HepG2 (cell line): ENCODE results near the gene GARIN3. TPM values are rescaled to one million over a fixed set of nuclear protein-coding genes. Genes with fewer than 3 reads are reported as not detected.

ENCODE experiments used
- BRCA1 ChIP-seq: sonication (generic); formaldehyde crosslinking; IDR thresholded peaks from 2 replicates; pipeline ENCODE4 v1.4.0; 2020; ENCODE audit warnings: missing genetic modification reagents
- EED ChIP-seq: sonication (generic); formaldehyde crosslinking; IDR thresholded peaks from 2 replicates; pipeline ENCODE4 v1.5.0; 2020; ENCODE audit warnings: mild to moderate bottlenecking, missing genetic modification reagents
- FOXC1 ChIP-seq: sonication (generic); formaldehyde crosslinking; IDR thresholded peaks from 2 replicates; pipeline ENCODE4 v1.8.0; 2022; ENCODE audit warnings: mild to moderate bottlenecking, missing genetic modification reagents, borderline replicate concordance
- FOXK1 ChIP-seq: sonication (generic); formaldehyde crosslinking; IDR thresholded peaks from 2 replicates; pipeline ENCODE4 v1.4.0; 2020; ENCODE audit warnings: low read depth, missing genetic modification reagents, borderline replicate concordance
- HNRNPL ChIP-seq: fragments of 200-400 bp; formaldehyde crosslinking; IDR thresholded peaks from 2 replicates; pipeline ENCODE4 v1.6.1; 2017; ENCODE audit warnings: mild to moderate bottlenecking, low read depth, low read length
- MAFF ChIP-seq: IDR thresholded peaks from 2 replicates; pipeline ENCODE4 v1.6.1; 2011; ENCODE audit warnings: low read depth, low read length, improper control_type of control experiment
- MXD1 ChIP-seq: sonication (generic); formaldehyde crosslinking; IDR thresholded peaks from 2 replicates; pipeline ENCODE4 v1.4.0; 2020; ENCODE audit warnings: mild to moderate bottlenecking, missing genetic modification reagents
- MYC ChIP-seq: sonication (generic); formaldehyde crosslinking; IDR thresholded peaks from 2 replicates; pipeline ENCODE4 v1.9.0; 2021; ENCODE audit warnings: missing genetic modification reagents, borderline replicate concordance
- MZF1 ChIP-seq: sonication (generic); formaldehyde crosslinking; IDR thresholded peaks from 2 replicates; pipeline ENCODE4 v1.8.1; 2023; ENCODE audit warnings: mild to moderate bottlenecking, missing genetic modification reagents, borderline replicate concordance
- NFKBIZ ChIP-seq: IDR thresholded peaks from 2 replicates; pipeline ENCODE4 v1.6.1; 2018; ENCODE audit warnings: missing genetic modification reagents, missing compliant biosample characterization
- SIN3A ChIP-seq: IDR thresholded peaks from 2 replicates; pipeline ENCODE4 v1.6.1; 2011; ENCODE audit warnings: low read depth, mild to moderate bottlenecking, control low read depth, low read length, borderline replicate concordance
- ZNF10 ChIP-seq: sonication (generic); formaldehyde crosslinking; IDR thresholded peaks from 2 replicates; pipeline ENCODE4 v1.4.0; 2020; ENCODE audit warnings: mild to moderate bottlenecking, low read depth, missing genetic modification reagents, borderline replicate concordance
- ZNF121 ChIP-seq: sonication (generic); formaldehyde crosslinking; IDR thresholded peaks from 2 replicates; pipeline ENCODE4 v1.5.0; 2020; ENCODE audit warnings: mild to moderate bottlenecking, missing genetic modification reagents
- ZNF317 ChIP-seq: sonication (generic); formaldehyde crosslinking; IDR thresholded peaks from 2 replicates; pipeline ENCODE4 v1.5.0; 2020; ENCODE audit warnings: mild to moderate bottlenecking, missing genetic modification reagents
- ZNF383 ChIP-seq: sonication (generic); formaldehyde crosslinking; IDR thresholded peaks from 2 replicates; pipeline ENCODE4 v1.4.0; 2020; ENCODE audit warnings: missing genetic modification reagents, mild to moderate bottlenecking, borderline replicate concordance
- ZNF556 ChIP-seq: sonication (generic); formaldehyde crosslinking; IDR thresholded peaks from 2 replicates; pipeline ENCODE4 v1.4.0; 2020; ENCODE audit warnings: mild to moderate bottlenecking, missing genetic modification reagents, borderline replicate concordance
- polyA plus RNA-seq, 8 experiments: library from polyadenylated mRNA; depleted of rRNA in 3 of 8; stranded (reverse) in 7 of 8; unstranded in 1 of 8; fragments of >200 nt; fragmentation: Illumina TruSeq in 4 of 8; extraction: Trizol in 4 of 8; gene quantifications; 2 replicates each; pipeline versions ENCODE4 v1.2.1 to v1.2.3, GENCODE V29; 2011 to 2016; ENCODE audit warnings: low read depth in 4 of 8, missing spikeins in 1 of 8, mixed read lengths in 1 of 8; ENCODE audit not compliant: insufficient read depth in 1 of 8
- total RNA-seq, 5 experiments: library from RNA; depleted of rRNA; stranded (reverse); fragments of >200 nt; fragmentation: Illumina TruSeq; extraction: Trizol; gene quantifications; 2 replicates each; pipeline ENCODE4 v1.2.3, GENCODE V29; 2016; ENCODE audit warnings: low read depth in 1 of 5
- TF ChIP-seq, protein P1 (sequence below): sonication (generic); formaldehyde crosslinking; IDR thresholded peaks from 2 replicates; pipeline ENCODE4 v1.8.1; 2022; ENCODE audit warnings: mild to moderate bottlenecking, missing genetic modification reagents
- TF ChIP-seq, protein P2 (sequence below): sonication (generic); formaldehyde crosslinking; IDR thresholded peaks from 2 replicates; pipeline ENCODE4 v1.8.1; 2022; ENCODE audit warnings: low read depth, mild to moderate bottlenecking, missing genetic modification reagents
- TF ChIP-seq, protein P3 (sequence below): IDR thresholded peaks from 2 replicates; pipeline ENCODE4 v1.6.1; 2016; ENCODE audit warnings: missing genetic modification reagents, missing compliant biosample characterization
- TF ChIP-seq, protein P4 (sequence below): sonication (generic); formaldehyde crosslinking; IDR thresholded peaks from 2 replicates; pipeline ENCODE4 v1.8.1; 2023; ENCODE audit warnings: mild to moderate bottlenecking, moderate library complexity, missing genetic modification reagents
- TF ChIP-seq, protein P5 (sequence below): sonication (generic); formaldehyde crosslinking; conservative IDR thresholded peaks from 2 replicates; pipeline ENCODE4 v1.8.0; 2022; ENCODE audit warnings: low read depth, missing genetic modification reagents

GARIN3 gene
- total and polyA plus RNA-seq, 2 of the 13 experiments (the other 11 are each of a cell fraction or from before 2014, with no cell fraction given), result not detected

DNA sequence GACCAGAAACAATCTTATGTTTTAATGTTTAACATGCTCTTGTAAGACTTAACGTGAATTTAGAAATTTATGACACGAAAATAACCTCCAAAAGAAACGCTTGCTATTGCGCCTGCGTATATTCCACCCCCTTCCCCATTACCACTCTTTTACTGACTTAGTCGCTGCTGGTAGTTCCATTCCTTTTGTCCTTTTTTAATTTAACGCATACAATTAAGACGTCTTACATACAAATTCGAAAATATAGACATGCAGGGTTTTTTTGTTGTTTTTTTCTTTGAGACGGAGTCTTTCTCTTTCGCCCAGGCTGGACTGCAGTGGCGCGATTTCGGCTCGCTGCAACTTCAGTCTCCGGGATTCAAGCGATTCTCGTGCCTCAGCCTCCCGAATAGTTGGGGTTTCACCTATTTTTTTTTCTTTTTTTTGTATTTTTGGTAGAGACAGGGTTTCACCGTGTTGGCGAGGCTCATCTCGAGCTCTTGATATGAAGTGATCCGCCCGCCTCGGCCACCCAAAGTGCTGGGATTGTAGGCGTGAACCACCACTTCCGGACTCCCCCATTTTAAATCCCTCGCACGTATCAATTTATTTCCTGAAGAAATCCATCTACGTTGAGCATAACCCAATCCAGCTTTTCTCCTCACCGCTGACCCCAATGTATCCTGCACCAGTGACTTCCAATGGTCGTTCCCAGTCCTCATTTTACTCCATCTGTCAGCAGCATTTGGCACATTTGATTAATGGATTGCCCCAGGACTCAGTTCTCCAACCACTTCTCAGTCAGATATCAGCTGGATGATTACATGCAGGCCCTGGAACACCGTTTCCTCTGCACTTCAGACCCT lies 22.7 kb downstream of the GARIN3 start (continued):
- TF ChIP-seq MZF1 (no peak), SIN3A (no peak), ZNF383 (CRISPR knock-in tag) (no peak), MXD1 (CRISPR knock-in tag) (no peak), MAFF (no peak), ZNF121 (CRISPR knock-in tag) (no peak), HNRNPL (no peak), FOXC1 (CRISPR knock-in tag) (no peak), BRCA1 (CRISPR knock-in tag) (0 out of 2 replicates have a peak, but pooled peaks have one; percentile 3), ZNF317 (CRISPR knock-in tag) (no peak), FOXK1 (CRISPR knock-in tag) (no peak), ZNF556 (CRISPR knock-in tag) (no peak), NFKBIZ (CRISPR knock-in tag) (no peak), MYC (CRISPR knock-in tag) (no peak), ZNF10 (CRISPR knock-in tag) (no peak), EED (CRISPR knock-in tag) (no peak)
- TF ChIP-seq, protein P1, sequence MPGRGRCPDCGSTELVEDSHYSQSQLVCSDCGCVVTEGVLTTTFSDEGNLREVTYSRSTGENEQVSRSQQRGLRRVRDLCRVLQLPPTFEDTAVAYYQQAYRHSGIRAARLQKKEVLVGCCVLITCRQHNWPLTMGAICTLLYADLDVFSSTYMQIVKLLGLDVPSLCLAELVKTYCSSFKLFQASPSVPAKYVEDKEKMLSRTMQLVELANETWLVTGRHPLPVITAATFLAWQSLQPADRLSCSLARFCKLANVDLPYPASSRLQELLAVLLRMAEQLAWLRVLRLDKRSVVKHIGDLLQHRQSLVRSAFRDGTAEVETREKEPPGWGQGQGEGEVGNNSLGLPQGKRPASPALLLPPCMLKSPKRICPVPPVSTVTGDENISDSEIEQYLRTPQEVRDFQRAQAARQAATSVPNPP (CRISPR knock-in tag), result no peak
- TF ChIP-seq, protein P2, sequence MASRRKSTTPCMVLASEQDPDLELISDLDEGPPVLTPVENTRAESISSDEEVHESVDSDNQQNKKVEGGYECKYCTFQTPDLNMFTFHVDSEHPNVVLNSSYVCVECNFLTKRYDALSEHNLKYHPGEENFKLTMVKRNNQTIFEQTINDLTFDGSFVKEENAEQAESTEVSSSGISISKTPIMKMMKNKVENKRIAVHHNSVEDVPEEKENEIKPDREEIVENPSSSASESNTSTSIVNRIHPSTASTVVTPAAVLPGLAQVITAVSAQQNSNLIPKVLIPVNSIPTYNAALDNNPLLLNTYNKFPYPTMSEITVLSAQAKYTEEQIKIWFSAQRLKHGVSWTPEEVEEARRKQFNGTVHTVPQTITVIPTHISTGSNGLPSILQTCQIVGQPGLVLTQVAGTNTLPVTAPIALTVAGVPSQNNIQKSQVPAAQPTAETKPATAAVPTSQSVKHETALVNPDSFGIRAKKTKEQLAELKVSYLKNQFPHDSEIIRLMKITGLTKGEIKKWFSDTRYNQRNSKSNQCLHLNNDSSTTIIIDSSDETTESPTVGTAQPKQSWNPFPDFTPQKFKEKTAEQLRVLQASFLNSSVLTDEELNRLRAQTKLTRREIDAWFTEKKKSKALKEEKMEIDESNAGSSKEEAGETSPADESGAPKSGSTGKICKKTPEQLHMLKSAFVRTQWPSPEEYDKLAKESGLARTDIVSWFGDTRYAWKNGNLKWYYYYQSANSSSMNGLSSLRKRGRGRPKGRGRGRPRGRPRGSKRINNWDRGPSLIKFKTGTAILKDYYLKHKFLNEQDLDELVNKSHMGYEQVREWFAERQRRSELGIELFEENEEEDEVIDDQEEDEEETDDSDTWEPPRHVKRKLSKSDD (CRISPR knock-in tag), result no peak
- TF ChIP-seq, protein P3, sequence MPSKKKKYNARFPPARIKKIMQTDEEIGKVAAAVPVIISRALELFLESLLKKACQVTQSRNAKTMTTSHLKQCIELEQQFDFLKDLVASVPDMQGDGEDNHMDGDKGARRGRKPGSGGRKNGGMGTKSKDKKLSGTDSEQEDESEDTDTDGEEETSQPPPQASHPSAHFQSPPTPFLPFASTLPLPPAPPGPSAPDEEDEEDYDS, result 0 out of 2 replicates have a peak, but pooled peaks have one; percentile 3
- TF ChIP-seq, protein P4, sequence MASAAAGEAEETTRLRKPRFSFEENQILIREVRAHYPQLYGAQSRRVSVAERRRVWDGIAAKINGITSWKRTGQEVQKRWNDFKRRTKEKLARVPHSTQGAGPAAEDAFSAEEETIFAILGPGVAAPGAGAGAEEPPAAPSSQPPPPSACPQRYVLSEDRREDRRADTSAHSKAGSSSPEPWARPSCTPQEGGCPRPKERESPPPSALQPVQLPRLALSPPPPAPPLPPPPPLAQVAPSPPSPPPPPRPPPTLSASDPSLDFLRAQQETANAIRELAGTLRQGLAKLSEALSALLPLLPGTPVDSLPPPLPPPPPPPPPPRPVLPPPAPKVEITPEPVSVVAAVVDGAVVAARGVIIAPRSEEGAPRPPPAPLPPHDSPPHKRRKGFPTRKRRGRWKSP (CRISPR knock-in tag), result 0 out of 2 replicates have a peak, but pooled peaks have one; percentile 14
- TF ChIP-seq, protein P5, sequence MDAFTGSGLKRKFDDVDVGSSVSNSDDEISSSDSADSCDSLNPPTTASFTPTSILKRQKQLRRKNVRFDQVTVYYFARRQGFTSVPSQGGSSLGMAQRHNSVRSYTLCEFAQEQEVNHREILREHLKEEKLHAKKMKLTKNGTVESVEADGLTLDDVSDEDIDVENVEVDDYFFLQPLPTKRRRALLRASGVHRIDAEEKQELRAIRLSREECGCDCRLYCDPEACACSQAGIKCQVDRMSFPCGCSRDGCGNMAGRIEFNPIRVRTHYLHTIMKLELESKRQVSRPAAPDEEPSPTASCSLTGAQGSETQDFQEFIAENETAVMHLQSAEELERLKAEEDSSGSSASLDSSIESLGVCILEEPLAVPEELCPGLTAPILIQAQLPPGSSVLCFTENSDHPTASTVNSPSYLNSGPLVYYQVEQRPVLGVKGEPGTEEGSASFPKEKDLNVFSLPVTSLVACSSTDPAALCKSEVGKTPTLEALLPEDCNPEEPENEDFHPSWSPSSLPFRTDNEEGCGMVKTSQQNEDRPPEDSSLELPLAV (CRISPR knock-in tag), result no peak
